ENCODE results near the gene SCAF1.

Gene SCAF1

DNA sequence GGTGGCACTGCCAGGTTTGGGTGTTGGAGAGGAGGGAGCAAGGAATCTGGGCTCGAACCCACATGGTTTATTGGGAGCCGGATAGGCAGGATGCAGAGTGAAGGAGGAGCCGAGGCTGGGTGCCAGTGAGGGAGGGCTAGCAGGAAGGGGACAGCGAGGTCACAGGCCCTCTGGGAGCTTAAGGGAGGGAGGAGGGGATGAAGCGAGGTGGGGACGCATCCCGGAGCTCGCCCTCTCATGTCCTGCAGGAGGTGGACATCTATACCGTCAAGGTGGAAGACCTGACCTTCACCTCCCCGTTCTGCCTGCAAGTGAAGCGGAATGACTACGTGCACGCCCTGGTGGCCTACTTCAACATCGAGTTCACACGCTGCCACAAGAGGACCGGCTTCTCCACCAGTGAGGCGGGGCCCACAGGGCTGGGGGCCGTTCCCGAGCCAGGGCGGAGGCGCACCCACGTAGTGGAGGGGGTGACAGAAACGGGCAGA is 43.9 kb downstream of the SCAF1 start:
- no peak for DNase-seq
- TF ChIP-seq POLR2A (IDR thresholded peaks at IDR 0.05; ENCODE audit: low read length) = no peak
- no peak for TF ChIP-seq GATA1 (IDR thresholded peaks at IDR 0.05; ENCODE audit: low read depth, low read length)

DNA sequence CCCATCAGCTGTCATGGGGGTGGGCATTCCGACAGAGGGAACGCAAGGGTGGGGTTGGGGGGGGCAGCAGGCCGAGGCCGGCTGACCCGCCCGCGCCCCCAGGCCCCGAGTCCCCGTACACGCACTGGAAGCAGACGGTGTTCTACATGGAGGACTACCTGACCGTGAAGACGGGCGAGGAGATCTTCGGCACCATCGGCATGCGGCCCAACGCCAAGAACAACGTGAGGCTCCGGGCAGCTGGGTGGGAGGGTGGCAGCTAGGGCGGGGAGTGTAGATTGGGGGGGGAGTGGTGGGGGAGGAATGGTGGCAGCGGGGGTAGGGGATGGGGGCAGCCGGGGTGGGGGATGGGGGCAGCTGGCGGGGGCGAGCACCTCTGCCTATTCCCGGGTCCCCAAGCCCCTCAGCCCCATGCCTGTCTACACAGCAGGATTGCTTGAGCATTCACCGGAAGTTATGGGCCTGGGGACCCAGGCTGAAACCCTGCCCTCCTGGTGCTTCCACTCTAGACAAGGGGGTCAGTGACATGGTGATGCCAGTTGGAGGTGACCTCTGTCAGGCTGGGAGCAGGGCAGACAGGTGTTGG is 44.6 kb downstream of the SCAF1 start:
- DNase-seq = no peak
- TF ChIP-seq POLR2A (IDR thresholded peaks at IDR 0.05; ENCODE audit: low read length) (no peak), GATA1 (IDR thresholded peaks at IDR 0.05; ENCODE audit: low read depth, low read length) (no peak)

DNA sequence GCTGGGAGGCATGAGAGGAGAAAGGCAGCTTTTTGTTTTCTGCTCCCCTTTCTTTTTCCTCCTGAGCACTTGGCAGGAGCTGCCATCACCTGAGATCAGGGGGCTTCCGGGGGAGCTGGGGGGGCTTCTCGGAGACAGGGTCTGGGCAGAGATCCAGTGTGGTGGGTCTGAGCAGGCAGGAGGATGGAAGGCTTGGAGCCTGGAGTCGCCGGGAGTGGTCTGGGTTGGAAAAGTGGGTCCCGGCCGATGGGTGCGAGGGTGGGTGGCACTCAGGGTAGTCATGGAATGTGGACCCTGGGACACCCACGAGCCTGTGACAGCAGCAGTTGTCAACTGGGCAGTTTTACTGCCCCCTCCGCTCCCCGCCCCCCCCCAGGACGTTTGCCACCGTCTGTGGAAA is 45.1 kb downstream of the SCAF1 start:
- TF ChIP-seq POLR2A (IDR thresholded peaks at IDR 0.05; ENCODE audit: low read length) (no peak), GATA1 (IDR thresholded peaks at IDR 0.05; ENCODE audit: low read depth, low read length) (no peak)
- DNase-seq = no peak

DNA sequence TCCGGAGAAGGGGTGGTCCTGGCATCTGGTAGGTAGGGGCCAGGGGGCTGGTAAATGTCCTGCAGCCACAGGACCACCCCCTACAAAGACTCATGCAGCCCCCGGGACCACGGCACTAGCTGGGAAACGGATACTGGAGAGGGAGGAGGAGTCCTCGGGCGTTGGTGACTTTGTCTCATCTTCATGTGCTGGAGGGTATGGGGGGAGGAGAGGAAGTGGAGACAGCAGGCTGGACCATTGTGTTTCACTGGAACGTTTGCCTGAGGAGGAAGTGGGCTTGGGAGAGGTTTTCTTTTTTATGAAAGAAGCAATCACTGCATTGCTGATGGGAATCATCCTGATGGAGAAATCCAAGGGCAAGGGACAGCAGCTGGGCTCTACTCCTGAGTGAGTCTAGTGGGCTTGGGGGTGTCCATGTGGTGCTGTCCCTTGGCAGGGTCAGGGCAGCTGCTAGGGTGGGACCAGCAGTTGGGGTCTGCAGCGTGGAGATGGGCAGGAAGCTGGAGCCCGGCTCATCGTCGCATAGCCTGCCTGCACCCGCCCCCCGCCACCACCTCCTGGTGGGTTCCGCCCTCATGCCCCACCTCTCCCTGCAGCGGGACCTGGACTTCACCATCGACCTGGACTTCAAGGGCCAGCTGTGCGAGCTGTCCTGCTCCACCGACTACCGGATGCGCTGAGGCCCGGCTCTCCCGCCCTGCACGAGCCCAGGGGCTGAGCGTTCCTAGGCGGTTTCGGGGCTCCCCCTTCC is 45.7 kb downstream of the SCAF1 start:
- DNase-seq = no peak
- TF ChIP-seq GATA1 (IDR thresholded peaks at IDR 0.05; ENCODE audit: low read depth, low read length) (no peak), POLR2A (IDR thresholded peaks at IDR 0.05; ENCODE audit: low read length) (no peak)

DNA sequence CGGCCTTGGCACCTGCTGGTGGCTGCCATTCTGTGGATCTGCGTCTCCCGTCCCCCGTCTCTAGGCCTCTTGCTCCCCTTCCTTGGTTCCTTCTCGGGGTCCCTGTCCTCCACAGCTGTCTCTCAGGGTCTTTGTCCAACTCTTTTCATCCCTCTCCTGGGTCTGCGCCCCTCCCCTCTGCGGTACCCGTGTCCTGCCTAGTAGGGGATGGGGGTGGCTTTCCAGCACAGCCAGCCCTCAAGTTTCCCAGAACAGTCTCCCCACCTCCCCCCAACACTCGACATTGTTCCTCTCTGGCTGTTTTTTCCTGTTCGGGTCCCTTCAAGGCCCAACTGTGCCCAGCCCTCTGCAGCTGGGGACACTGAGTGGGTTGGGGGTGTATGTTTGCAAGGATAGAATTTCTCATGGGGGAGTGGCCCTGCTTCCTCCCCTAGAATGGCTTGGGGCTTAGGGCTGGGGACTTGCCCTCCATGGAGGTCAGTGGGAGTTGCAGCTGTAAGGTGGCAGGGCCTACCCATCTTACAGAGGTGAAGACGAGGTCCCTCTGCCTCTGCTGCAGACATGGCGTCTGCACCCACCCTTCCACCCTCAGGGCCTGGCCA is 46.6 kb downstream of the SCAF1 start:
- no peak for DNase-seq
- no peak for TF ChIP-seq GATA1 (IDR thresholded peaks at IDR 0.05; ENCODE audit: low read depth, low read length)

DNA sequence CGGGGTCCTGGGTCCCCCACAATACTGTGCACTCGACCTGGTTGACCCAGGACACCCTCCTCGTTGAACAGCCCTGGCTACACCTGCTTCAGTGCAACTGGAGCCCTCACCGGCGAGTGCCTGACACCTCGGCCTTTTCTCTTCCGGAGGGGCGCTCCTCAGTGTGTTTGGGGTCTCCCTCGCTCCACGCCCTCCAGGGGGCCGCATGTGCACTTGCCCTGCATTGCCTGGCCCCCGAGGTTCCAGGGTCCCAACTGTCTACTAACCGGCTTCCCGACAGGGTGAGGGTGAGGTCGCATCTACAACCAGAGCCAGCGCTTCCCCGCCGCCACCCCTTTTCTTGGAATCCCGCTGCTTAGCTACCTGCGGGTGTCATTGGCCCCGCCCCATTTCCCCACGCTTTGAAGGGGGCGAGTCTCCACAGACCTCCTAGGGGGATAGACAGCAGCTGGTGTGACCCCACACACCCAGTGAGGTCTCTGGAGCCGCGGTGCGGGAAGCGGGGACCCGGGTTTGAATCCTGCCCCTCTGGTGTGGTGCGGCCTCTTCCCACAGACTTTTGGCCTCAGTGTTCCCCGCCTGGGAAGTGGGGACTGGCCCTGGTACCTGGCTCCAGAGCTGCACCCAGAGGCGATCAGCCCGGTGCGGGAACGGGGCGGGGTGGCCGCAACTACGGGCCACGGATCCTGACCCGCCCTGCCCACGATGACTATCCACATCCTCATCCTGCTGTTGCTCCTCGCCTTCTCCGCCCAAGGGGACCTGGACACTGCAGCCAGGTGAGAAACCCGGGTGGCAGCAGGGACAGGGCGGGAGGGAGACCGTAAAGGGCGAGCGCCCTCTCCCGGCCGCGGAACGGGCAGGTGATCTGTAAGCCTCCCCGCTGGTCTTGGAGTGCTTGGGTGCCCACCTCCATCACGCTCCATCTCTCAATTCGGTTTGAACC is 47.4 kb downstream of the SCAF1 start, which contains the start of gene ADM5:
TSS of gene ADM5 (plus strand) at position 462 of the 946 bp plus-strand sequence. CDS start at position 706, 244 bp downstream.
- no peak for DNase-seq
- TF ChIP-seq POLR2A (IDR thresholded peaks at IDR 0.05; ENCODE audit: low read length) = no peak
- TF ChIP-seq GATA1 (IDR thresholded peaks at IDR 0.05; ENCODE audit: low read depth, low read length) = no peak

DNA sequence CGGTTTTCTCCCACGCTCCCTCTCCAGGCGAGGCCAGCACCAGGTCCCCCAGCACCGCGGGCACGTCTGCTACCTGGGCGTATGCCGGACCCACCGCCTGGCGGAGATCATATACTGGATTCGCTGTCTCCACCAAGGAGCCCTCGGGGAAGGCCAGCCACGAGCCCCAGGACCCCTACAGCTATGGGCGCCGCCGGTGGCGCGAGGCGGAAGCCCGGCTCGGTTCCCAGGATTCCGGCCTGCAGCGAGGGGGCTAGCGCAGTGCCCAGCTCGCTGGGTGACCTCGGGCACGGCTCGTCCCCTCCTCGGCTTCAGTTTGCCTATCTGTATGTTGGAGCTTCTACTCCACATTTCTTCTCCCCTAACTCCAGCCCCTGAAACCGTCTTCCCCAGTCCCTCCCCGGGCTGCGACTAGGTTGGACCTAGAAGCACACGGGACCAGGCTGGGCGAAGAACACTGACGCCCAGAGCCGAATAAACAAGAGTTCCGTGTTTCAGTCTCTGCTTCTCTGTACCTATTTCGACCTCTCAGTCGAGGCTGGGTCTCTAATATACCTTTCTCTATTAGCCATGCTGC is 48.2 kb downstream of the SCAF1 start:
- TF ChIP-seq GATA1 (IDR thresholded peaks at IDR 0.05; ENCODE audit: low read depth, low read length) (no peak), POLR2A (IDR thresholded peaks at IDR 0.05; ENCODE audit: low read length) (no peak)

DNA sequence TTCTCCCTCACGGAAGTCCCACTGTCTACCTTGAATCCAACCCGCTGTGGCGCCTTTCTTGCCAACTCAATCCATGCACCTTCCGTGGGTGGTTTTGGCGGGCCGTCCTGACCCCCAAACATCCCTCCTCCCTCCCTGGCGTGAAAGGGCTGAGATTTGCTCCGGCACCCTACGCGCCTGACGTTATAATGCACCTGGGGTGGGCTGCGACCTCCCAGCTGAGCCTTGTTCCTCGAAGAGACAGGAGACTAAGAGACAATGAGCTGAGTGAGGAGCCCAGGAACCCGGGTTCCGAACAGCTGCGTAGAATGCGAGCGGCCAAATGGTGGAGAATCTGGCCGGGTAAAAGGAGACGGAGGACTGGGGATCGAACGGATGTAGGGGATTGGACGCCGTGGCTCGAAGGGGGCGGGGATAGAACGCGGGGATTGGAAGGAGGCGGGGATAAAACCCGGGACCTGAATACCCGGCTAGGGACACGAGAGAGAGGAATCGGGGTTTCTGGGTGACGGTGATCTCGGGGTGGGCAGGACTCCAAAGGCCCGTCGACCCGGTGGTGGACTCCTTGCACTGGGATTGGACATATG is 48.7 kb downstream of the SCAF1 start, which contains the start of gene CPT1C:
TSS of gene CPT1C (plus strand) at position 461 of the 587 bp plus-strand sequence. CDS start 1,137 bp downstream, outside the sequence.
- TF ChIP-seq POLR2A (IDR thresholded peaks at IDR 0.05; ENCODE audit: low read length) (no peak), GATA1 (IDR thresholded peaks at IDR 0.05; ENCODE audit: low read depth, low read length) (no peak)
- DNase-seq = no peak

More for the DNA sequence above, 48.2 kb downstream of the SCAF1 start:
- no peak for DNase-seq

DNA sequence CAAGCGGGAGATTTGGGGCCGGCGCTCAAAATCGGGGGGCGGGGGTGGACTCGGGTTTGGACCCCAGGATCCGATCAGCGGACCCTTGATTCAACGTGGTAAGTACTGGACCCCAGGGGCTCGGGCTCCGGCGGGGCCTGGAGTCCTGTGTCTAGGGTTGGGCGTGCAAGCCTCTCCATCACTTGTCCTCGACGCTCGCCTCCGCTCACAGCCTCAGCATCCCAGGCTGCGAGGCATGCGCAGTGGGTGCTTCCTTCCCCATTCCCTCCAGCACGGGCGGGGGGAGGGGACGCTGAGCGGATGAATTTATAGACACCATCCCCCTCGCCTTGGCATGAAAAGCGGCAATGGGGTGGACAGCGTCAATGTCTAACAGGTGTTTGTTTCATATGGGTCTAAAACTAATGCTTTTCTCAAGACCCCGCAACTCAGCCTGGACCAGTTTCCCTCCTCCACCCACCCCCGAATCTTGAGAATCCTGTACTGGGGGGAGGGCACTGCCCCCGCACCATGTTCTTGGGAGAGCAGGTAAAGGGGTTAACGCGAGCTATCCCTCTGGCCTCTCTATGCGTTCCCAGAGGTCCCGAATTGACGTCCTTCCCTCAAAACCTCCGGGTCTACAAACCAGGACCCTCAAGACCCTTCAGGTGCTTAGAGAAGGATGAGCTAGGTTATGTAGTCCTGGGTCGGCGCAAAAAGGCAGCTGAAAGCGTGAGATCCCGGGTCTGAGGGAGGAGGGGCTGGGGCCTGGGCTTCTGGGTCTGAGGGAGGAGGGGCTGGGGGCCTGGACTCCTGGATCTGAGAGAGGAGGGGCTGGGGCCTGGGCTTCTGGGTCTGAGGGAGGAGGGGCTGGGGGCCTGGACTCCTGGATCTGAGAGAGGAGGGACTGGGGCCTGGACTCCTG is 49.5 kb downstream of the SCAF1 start:
- TF ChIP-seq GATA1 (IDR thresholded peaks at IDR 0.05; ENCODE audit: low read depth, low read length) (no peak), POLR2A (IDR thresholded peaks at IDR 0.05; ENCODE audit: low read length) (no peak)
- DNase-seq = no peak

DNA sequence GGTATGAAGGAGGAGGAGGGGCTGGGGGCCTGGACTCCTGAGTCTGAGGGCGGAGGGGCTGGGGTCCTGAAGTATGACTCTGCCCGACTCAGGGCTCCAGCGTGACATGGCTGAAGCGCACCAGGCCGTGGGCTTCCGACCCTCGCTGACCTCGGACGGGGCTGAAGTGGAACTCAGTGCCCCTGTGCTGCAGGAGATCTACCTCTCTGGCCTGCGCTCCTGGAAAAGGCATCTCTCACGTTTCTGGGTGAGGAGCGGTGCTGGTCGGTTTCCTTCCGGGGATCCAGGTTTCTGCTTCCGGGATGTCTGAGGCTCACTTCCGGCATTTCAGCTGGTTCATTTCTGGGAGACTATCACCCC is 50.1 kb downstream of the SCAF1 start:
- TF ChIP-seq POLR2A (IDR thresholded peaks at IDR 0.05; ENCODE audit: low read length) = no peak
- TF ChIP-seq GATA1 (IDR thresholded peaks at IDR 0.05; ENCODE audit: low read depth, low read length) = no peak
- DNase-seq = no peak

DNA sequence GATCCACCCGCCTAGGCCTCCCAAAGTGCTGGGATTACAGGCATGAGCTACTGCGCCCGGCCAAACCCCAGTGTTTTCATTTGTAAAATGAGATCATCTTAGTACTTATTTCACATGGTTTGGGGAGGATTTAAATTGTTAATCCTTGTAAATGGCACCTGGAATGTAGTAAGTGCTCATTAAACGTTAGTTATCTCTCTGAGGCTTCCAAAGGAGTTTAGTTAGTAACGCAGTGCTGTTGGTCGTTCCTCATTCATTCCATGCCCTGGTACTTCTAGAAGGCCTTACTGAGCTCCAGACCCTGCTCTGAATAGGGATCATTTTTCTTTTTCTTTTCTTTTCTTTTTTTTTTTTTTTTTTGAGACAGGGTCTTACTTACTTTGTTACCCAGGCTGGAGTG is 54.1 kb downstream of the SCAF1 start:
- no peak for TF ChIP-seq POLR2A (IDR thresholded peaks at IDR 0.05; ENCODE audit: low read length)
- TF ChIP-seq GATA1 (IDR thresholded peaks at IDR 0.05; ENCODE audit: low read depth, low read length) = no peak
- no peak for DNase-seq

DNA sequence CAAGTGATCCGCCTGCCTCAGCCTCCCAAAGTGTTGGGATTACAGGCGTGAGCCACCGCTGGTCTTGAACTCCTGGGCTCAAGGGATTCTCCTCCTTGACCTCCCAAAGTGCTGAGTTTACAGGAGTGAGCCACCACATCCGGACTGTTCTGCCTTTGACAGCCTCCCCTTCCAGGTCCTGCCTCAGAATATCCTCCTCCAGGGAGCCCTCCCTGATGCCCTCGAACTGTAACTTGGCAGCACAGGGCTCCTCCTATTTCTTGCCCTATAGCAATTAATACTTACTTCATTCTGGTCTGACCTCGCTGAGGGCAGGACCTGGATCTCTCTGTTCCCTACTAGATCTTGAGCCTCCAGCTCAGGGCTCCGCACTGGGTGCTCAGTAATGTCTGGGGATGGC is 54.9 kb downstream of the SCAF1 start:
- no peak for DNase-seq
- TF ChIP-seq POLR2A (IDR thresholded peaks at IDR 0.05; ENCODE audit: low read length) = no peak
- no peak for TF ChIP-seq GATA1 (IDR thresholded peaks at IDR 0.05; ENCODE audit: low read depth, low read length)
